Measurements from ENCODE around the gene SESTD1. TPM values are rescaled to one million over a fixed set of nuclear protein-coding genes. Genes with fewer than 3 reads are reported as not detected.

Gene SESTD1
- 26.0 and 39.3 TPM in 2 replicates for polyA plus RNA-seq (2011; rRNA removed)
- polyA plus RNA-seq (2012; cell fraction: cytosol; rRNA removed): 5.7 and 6.4 TPM in 2 replicates
- 2.7 and 5.7 TPM in 2 replicates for polyA plus RNA-seq (2012; cell fraction: nucleus; rRNA removed)
- 12.6 to 16.3 TPM (median 12.8 TPM) in 3 replicates for polyA plus RNA-seq (2017; fragmentation: RNase III; extraction: RNeasy Plus Mini Kit Qiagen cat#74134 plus additional on column Dnase treatment)
- 17.4 and 18.7 TPM in 2 replicates for polyA minus RNA-seq (2011; rRNA and poly(A)+ RNA removed)

GRCh38 chr2:179264368-179265081, at the start of gene SESTD1:
TSS of gene SESTD1 (minus strand) at chr2:179264832. CDS start at chr2:179191841, 72,991 bp downstream.
- FAIRE-seq (no peak), ATAC-seq (peak; percentile 78 to 84), DNase-seq (ENCODE audit: low read depth in 1 of 2, low spot score in 1 of 2) (peak; percentile 47 to 53)
- TF ChIP-seq JUN (IDR thresholded peaks at IDR 0.05) (peak in 1 of 2 experiments; percentile 30; a peak in 1 of 5 replicates), NFE2L2 (conservative IDR thresholded peaks at IDR 0.05; ENCODE audit: low read length) (no peak), POLR2A (IDR thresholded peaks at IDR 0.05; ENCODE audit: low read length) (peak; percentile 29), PHF8 (IDR thresholded peaks at IDR 0.05; ENCODE audit: borderline replicate concordance, low read depth) (peak; percentile 7; the same call in 1 of the 2 replicates), E2F6 (IDR thresholded peaks at IDR 0.05; ENCODE audit: borderline replicate concordance, low read depth) (peak; percentile 79), MAX (IDR thresholded peaks at IDR 0.05) (peak; percentile 50; the same call in 1 of the 2 replicates)
- Histone ChIP-seq H3K9me3 (no peaks in the 10 kb centered on the region), H3K27ac (peak within 1 kb of the TSS; percentile 83 to 92), H3K4me1 (peaks cover 40% of the 10 kb centered on the region), H3K4me2 (peak within 1 kb of the TSS; percentile 97), H3K4me3 (peak within 1 kb of the TSS; percentile 79)
- 4% methylated on average over 20 of the region's 96 CpGs for WGBS (ENCODE audit: missing lambda C conversion rate)
- ChIA-PET POLR2A (no interaction called here), CTCF (no interaction called here)

- Histone ChIP-seq H3K9me3 (no peaks in the 10 kb centered on the region), H3K27ac (no peak overlapping the region), H3K4me2 (no peak overlapping the region), H3K4me1 (no peaks in the 10 kb centered on the region), H3K4me3 (no peak overlapping the region)
- DNase-seq (ENCODE audit: low read depth in 1 of 2, low spot score in 1 of 2) (no peak), FAIRE-seq (no peak), ATAC-seq (no peak)
- ChIA-PET CTCF (no interaction called here), POLR2A (no interaction called here)
- TF ChIP-seq BCL3 (IDR thresholded peaks at IDR 0.05) (no peak), RCOR1 (IDR thresholded peaks at IDR 0.05; ENCODE audit: low read depth, low read length) (no peak), RFX5 (IDR thresholded peaks at IDR 0.05) (no peak), ZFP36 (IDR thresholded peaks at IDR 0.05; ENCODE audit: borderline replicate concordance, partially characterized antibody) (no peak), CHD2 (IDR thresholded peaks at IDR 0.05; ENCODE audit: low read length, partially characterized antibody) (no peak), CHD4 (IDR thresholded peaks at IDR 0.05; ENCODE audit: borderline replicate concordance) (no peak), EP300 (IDR thresholded peaks at IDR 0.05) (no peak), CEBPB (IDR thresholded peaks at IDR 0.05) (no peak), USF2 (IDR thresholded peaks at IDR 0.05) (no peak), KDM5A (IDR thresholded peaks at IDR 0.05) (no peak), BHLHE40 (IDR thresholded peaks at IDR 0.05; ENCODE audit: low read depth, low read length) (no peak), JUN (IDR thresholded peaks at IDR 0.05) (no peak), E2F6 (IDR thresholded peaks at IDR 0.05; ENCODE audit: borderline replicate concordance, low read depth) (no peak), HES2 (IDR thresholded peaks at IDR 0.05) (no peak), TFCP2L1 (CRISPR knock-in tag; IDR thresholded peaks at IDR 0.05) (no peak), CTCF (IDR thresholded peaks at IDR 0.05) (no peak), CBX2 (IDR thresholded peaks at IDR 0.05; ENCODE audit: borderline replicate concordance, low read depth) (no peak), HEYL (CRISPR knock-in tag; IDR thresholded peaks at IDR 0.05) (no peak), NFE2L2 (conservative IDR thresholded peaks at IDR 0.05; ENCODE audit: low read length) (no peak)
Observed at GRCh38 chr2:179313057-179313456, 48.4 kb upstream of the SESTD1 start.
